Left colon (tissue), 2 donors: ENCODE results near the gene STON2. TPM values are rescaled to one million over a fixed set of nuclear protein-coding genes. Genes with fewer than 3 reads are reported as not detected.

ENCODE experiments used
- ATAC-seq: fragments of 200-7000 bp; cut with Tn5 transposase; one replicate; pipeline ENCODE4 v1.9.1; 2020; ENCODE audit warnings: mild to moderate bottlenecking, moderate library complexity
- DNase-seq, 2 donors: peaks; one replicate each; pipeline ENCODE4 v3.0.0-alpha.2; 2020
- intact Hi-C, 2 donors: fragments of 100-400 bp; cut with DNase I in 1 of 2; cut with micrococcal nuclease in 1 of 2; formaldehyde crosslinking; loops; one replicate each; pipeline versions ENCODE4 v1.11.2 to v1.14.0; 2022; cut with DNase I, micrococcal nuclease
- total RNA-seq, 2 donors: library from RNA; stranded (reverse); fragmentation: NEBNext Ultra II Directional; extraction: Animal tissue kit (Norgen Biotek cat#: 25700); gene quantifications; one replicate each; pipeline ENCODE4 v1.2.1, GENCODE V29; 2021
- donor health status: DM: no; HTN: no; CAD: no.
- donor health status: DM: yes; HTN: yes; CAD: no.

STON2 gene
- total RNA-seq, 2 donors from 2014 or later, result 13.2 to 24.1 TPM

DNA sequence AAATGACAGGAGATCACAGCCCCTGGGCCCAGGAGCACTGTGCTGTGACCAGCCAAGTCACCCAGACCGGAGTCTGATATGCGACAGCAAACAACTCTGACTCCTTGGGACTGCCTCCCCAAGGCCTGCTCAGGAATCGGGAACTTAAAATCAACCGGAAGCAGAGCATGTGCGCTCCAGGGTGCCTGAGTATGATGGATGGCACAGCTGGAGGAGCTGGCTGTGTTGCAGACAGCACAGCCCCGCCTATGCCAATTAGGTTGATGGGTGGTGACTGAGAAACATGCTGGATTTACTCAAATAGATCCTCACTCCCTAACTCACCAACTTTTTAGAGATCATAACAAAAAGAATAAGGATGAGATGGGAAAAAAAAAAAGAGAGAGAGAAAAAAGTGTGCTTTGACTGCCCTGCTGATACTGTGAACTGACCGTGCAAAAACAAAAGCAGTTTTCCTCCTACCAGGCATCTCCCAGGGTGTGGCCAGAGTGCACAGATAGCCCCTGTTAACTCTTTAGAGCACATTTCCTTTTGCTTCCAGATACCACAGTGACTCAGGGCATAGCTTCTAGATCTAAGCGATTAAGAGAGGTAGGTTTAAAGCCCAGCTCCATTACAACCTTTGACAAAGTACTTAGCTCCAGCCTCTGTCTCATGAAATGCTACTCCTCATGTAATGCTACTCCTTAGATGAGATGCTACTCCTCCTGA is 27.4 kb upstream of the STON2 start:
- intact Hi-C loops, result no loop called here
- peak; percentile 75 for ATAC-seq
- peak in 1 of 2 donors; percentile 17 for DNase-seq

DNA sequence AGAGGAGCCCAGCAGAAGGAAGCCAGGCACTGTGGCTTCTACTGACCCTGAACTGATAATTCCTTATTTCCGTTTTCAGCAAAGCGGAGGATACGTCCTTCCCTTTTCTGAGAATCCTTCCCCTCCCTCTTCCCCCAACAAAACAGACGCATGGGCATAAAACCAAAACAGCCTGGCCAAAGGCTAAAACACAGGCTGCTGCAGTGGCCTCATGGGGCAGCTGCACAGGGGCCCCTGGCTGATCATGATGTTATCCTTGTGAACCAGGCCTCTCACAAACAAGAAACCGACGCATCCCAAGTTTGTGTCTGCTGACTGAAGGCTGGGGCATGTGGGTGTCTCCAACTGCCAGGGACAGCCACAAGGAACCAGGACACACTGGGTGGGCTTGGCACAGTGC is 23.4 kb upstream of the STON2 start:
- DNase-seq, result no peak
- ATAC-seq, result no peak

DNA sequence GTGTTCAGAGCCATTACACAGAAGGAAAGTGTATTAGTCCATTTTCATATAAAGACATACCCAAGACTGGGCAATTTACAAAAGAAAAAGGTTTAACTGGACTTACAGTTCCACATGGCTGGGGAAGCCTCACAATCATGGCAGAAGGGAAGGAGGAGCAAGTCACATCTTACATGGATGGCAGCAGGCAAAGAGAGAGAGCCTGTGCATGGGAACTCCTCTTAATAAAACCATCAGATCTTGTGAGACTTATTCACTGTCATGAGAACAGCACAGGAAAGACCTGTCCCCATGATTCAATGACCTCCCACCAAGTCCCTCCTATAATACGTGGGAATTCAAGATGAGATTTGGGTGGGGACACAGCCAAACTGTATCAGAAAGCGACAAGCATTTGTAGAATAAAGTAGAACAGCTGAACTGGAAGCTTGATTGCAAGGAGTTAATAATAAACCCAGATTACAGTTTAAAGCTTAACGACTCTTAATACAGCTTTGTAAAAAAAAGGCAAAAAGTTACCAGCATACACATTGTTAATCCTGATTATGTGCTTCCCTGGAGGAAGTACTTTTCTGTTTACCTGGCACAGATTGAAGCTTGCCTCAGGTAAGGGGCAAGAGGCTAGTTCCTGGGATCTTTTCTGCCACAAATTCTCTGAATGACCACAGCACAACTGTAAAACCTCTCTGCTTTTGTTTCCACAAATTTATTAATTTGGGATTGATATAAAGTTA is 18.1 kb upstream of the STON2 start:
- intact Hi-C loops, result no loop called here
- ATAC-seq (peak; percentile 85), DNase-seq (no peak)

More for the DNA sequence above, 23.4 kb upstream of the STON2 start:
- intact Hi-C loops, result no loop called here

DNA sequence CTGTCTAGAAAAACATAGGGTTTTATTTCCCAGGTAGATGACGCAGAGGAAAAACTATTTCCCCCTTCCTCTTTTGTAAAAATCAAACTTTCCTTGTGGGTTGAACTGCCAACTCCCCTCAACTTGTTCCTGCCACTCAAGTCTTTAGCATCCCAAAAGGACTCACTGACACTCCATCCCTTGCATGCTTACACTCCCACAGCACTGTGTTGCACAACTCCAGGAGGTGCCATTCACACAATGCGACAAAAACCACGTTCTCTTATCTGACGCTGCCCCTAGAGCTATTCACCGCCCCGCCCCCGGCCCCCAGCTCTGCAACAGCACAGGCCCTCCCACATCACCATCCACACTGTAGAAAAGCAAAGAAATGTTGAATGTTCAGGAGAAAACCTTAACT is 16.9 kb upstream of the STON2 start:
- intact Hi-C loops, result no loop called here
- ATAC-seq (no peak), DNase-seq (no peak)

DNA sequence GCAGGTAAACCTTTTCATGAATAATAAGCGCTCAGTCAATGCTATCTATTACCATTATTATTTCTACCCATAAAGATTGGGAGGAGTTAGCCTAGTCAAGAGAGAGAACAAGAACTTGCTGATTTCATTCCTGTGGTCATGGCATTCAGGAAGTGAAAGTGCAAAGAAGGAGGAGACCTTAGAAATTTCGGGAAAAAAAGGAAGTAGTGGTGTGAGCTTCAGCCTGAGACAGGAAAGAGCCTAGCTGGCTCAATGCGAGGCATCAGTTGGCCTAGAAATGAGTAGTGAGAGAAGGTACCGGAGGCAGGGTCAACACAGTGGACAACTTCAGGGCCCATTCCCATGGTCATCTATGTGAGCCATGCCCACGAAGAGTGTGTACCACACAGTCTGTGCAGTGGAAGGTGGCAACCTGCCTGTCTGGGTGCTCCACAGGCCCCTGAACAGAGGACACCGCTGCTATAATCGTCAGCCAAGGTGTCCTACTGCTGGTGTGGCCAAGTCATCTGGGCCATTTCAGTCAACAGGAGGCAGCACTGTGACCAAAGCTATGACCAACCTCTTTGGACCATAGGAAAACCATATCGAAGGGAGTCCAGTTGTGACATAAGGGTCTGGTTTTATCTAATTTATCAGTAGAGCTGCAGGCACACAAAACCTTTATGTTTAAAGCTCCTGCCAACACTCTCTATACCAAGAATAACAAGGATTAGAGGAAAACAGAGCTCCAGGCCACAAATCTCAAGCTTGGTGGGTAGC is 16.2 kb upstream of the STON2 start:
- ATAC-seq, result peak; percentile 41
- no peak for DNase-seq
- intact Hi-C loops, result no loop called here

DNA sequence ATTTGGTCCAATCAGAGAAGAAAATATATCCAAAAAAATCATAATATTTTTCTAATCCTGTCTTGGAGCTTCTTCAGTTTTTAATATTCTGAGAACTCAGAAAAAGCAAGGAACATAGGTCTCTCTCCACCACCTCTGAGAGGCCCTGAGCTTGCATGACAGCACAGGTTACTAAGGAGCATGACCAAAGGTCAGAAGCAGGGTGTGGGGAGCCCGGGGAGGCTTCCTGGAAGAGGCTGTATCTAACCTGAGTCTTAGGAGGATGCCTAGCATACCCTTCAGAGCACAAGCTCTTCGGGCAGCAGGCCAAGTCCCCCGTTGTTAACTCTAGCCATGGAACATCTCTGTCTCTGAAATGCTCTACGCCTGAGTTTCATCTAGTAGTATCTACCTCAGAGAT is 15.7 kb upstream of the STON2 start:
- intact Hi-C loops, result no loop called here
- DNase-seq, result no peak
- peak; percentile 83 for ATAC-seq

DNA sequence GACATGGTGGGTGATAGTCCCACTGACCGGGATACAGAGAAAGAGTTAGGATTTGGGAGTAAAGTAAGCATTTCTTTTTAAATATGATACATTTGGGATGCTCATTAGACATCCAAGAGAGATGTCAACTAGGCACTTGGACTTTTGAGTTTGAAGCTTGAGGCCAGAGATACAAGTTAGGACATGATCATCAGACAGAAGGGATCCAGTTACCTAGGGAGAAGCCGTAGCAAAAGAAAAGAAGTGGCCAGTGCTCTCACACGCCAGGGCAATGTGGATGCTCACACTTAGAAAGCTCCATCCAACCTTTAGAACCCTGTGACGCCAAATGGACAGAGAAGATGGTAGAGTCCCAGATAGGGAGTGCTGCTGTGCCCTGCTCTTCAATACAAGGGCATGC is 14.0 kb upstream of the STON2 start:
- intact Hi-C loops, result no loop called here
- DNase-seq (no peak), ATAC-seq (no peak)

DNA sequence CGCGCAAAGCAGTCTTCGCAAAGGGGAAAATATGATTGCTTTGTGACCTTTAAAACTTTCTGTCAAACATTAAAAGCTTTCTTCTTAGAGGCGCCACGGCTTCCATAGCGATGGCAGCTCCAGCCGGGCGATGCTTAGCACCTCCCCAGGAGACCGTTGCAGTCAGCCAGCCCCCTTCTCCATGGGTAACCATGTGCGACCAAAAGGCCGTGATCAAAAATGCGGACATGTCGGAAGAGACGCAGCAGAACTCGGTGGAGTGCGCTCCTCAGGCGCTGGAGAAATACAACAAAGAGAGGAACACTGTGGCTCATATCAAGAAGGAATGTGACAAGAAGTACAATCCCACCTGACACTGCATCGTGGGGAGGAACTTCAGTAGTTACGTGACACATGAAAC is 12.7 kb upstream of the STON2 start:
- ATAC-seq (no peak), DNase-seq (no peak)
- intact Hi-C loops, result no loop called here

DNA sequence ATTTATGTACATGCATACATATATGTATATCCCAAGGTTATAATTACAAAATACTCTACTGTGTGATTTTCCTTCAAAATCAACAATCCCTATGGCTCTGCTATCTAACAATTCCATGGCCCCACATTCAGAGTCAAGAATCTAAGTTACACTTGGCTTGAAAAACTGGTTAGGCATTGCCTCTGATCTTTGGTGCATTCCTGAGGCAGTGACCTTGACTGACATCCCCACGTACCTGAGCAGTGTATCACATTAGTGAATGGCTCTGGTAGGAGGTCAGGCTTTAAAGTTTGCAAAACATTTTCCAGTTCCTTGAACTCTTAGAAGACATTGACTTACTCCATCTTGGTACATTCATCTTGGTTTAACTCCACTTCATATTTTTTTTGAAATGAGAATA is 8.5 kb upstream of the STON2 start:
- DNase-seq, result no peak
- no peak for ATAC-seq
- intact Hi-C loops, result no loop called here

DNA sequence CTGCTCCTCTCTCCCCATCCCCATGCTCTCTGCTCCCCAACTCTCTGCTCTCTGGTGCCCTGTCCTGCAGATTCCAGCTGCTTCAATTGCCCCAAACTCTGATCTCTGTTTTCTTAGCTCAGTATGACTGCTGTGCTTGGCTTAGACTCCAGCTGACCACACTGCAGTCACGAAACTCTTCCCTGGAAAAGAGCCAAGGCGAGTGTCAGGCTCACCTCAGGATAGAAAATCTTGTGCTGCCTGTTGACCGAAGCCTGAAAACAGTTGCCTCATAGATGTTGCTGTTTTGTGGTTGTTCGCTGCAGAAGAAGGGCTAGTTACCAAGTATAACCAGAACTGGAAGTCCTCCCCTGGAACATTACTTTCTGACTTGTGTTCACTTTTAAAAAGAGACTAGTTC is 6.7 kb upstream of the STON2 start:
- intact Hi-C loops, result no loop called here
- no peak for DNase-seq
- ATAC-seq, result no peak

DNA sequence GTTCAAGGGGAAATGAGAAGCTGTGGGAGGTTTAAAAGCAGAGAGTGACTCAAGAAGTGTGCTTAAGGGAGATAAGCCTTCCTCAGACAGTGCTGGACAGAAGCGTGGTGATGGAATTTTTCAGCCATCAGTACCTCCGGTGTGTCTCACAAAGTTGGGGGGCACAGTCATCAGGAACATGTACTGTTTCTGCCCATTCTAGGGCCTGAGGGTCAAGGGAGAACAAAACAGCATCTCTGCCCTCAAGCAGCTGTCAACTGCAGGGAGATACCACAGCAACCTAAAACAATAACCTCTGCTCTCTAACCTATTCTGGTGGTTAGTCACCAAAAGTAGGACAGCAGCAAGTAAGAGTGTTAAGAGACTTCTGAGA is 2.0 kb upstream of the STON2 start:
- intact Hi-C loops, result no loop called here
- ATAC-seq (no peak), DNase-seq (no peak)

DNA sequence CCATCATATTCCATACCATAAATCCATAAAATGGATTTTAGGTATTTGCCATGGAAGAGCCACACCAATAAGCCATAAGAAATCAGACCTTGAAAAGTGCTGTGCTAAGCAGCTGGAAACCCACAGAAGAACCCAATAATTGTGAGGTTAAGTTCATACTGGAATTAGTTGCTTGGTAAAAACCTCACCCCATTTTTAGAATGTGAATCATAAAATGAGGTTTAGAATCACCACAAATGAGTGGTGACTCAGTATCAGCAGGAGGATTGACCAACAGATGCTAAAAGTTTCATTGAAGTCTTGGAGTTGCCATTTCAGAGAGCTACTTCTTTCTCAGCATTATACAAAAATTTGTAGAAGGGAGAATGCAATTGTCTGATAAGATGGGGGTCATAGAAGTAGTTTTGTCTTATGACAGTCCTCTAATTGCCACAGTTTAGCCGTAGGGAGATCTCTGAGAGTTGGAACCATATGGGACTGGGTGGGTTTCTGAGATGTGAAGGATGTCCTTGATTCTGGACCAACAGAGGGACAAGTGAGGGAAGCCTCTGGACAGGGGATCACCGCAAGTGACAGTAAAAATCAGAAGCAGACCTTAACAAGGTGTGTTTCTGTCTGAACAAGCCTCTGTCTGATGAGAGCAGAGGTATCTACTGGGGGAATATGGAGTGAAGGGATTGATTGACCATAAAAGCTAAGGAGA is 1.4 kb upstream of the STON2 start:
- no peak for DNase-seq
- ATAC-seq, result no peak
- intact Hi-C loops, result no loop called here

DNA sequence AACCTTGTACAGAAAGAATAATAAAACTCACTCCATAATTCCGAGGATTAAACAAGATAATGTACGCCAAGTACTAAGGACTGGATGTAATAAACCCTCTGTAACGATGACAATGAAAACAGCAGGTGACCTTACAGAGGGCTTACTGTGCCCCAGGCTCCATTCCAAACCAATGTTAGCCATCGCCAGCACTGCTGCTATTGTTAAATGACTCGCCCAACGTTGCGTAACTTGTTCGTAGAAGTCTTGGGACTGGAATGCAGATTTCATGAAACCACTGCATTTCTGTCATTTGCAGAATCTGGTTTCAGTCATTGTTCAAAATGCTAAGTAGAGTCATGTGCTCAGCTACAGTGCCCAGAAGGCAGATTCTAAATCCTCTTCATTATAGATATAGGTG is 728 bp upstream of the STON2 start:
- ATAC-seq (peak; percentile 90), DNase-seq (peak; percentile 51 to 73)
- intact Hi-C loops, result no loop called here

DNA sequence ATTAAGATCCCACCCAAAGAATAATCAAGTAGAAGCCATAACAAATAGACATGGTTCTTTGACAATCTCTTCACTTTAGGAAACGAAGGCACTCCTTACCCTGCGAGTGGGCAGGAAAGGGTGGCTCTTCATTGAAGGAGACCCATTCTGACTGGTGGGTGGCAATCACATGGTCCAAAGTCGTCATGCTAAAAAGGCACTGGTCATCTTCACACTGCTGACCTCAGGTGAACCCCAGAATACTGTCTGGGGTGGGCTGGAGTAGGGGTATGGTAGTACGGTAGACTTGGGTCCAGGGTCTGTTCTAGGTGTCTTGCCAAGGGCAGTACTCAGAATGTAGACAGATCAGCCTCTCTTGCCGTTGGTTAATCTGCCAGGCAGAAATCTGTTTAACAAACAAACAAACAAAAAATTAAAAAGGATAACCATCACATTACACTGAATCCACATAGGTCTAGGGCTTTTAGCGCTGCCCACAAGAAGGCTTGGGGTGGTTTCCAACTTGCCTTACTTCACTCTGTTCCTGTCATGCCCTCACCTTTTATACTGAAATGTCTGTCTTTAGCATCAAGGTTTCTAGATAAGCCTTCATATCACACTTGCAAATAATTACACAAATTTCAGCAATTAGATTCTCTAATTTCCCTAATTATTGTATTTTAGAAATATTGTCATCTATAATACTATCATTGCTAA is 1.8 kb downstream of the STON2 start:
- intact Hi-C loops, result no loop called here
- ATAC-seq (no peak), DNase-seq (no peak)

DNA sequence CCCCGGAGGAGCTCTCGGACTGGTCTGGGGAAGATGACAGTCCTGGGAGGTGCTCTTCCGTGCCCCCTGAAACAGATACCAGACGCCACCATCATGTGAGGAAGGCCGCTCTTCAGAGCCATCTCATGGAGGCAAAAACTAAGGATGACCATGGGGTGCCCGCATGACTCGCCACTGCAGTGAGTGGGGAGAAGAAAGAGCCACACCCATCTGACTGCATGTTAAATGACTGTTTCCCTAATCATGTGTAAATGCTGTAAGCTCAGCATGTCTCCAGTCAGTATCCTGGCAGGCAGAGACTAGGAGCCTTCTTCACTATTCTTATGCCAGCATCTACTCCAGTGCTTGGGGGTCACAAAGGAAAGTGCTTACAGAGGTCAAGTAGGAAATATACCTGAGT is 4.0 kb downstream of the STON2 start:
- no peak for ATAC-seq
- DNase-seq, result no peak
- intact Hi-C loops, result no loop called here

DNA sequence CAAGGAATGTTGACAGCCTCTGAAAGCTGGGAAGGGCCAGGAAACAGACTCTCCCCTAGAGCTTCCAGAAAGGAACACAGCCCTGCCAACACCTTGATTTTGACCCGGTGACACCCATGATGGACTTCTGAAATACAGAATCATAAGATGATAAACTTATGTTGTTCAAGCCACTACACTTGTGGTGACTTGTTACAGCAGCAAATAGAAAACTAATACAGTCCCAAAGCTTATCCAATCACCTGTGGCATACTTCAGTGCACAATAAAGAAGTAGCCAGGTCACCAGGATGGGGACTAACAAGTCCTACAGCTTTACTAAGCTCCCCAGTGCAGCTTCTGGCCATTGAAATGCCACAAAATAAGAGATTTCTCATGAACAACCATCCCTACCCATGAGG is 5.4 kb downstream of the STON2 start:
- no peak for DNase-seq

DNA sequence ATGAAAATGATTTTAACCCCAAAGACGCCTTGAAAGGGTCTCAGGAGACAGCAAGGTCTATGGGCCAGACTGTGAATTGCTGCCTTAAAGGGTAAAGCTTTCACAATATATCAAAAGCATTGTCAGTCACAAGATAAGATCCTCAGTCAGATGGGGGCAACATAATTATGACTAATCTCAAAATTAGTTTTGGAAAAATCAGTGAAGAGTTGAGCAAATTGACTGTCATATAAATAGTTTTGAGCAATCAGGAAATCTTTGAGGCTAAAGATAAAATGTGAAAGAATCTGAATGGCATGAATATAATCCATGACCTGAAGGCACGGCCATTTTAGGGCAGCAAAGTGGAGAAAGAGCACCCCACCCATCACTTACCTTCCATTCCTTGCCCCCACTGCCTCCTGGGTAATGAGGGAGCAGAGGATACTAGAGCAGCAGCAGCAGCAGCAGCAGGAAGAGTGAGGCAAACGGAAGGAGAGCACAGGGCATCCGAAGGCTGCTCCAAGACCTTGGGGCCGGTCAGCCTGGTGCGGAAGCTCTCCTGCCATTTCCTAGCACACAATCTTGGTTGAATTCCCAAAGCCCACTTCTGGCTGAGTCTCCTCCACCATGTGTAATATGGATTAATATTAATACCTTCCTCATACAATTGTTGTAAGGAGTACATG is 7.0 kb downstream of the STON2 start:
- no peak for DNase-seq
- intact Hi-C loops, result no loop called here
- no peak for ATAC-seq

More for the DNA sequence above, 5.4 kb downstream of the STON2 start:
- intact Hi-C loops, result no loop called here
- ATAC-seq, result no peak

DNA sequence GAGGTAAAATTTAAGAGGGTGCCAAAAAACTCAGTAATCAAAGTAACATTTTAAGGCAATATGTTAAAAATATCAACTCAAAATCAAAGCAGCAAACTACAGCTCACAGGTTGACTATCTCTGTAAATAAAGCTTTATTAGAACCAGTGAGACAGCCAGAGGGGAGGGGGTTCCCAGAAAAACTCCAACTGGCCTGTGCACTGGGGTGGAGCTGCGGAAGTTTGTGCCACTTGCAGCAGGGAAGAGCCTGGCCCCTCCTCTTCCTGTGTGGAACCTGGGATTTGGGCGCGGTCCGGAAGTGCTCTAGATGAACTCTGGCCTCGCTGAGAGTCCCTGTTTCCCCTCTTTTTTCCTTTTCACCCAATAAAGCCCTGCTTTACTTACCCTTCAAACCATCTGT is 8.1 kb downstream of the STON2 start:
- ATAC-seq (peak; percentile 40), DNase-seq (peak in 1 of 2 donors; percentile 12)
- intact Hi-C loops, result no loop called here
